Panc1 (cell line): ENCODE measurements around the gene VTN.

Experiments
- CTCF ChIP-seq: fragments of 450-650 bp; IDR thresholded peaks from 2 replicates; pipeline ENCODE4 v1.5.1; 2017; ENCODE audit warnings: mild to moderate bottlenecking
- POLR2AphosphoS5 ChIP-seq: IDR thresholded peaks from 2 replicates; pipeline ENCODE4 v1.6.1; 2012; ENCODE audit warnings: mild to moderate bottlenecking, low read depth, low read length, moderate library complexity
- SIN3A ChIP-seq: IDR thresholded peaks from 2 replicates; pipeline ENCODE4 v1.6.1; 2012; ENCODE audit warnings: low read depth, mild to moderate bottlenecking, low read length, moderate library complexity, borderline replicate concordance; ENCODE audit not compliant: insufficient read depth
- TCF7L2 ChIP-seq: IDR thresholded peaks from 2 replicates; pipeline ENCODE4 v1.6.1; 2011; ENCODE audit warnings: mild to moderate bottlenecking, low read depth, low read length, inconsistent platforms

GRCh38 chr17:28326114-28326513 is 44.0 kb downstream of the VTN start:
- TF ChIP-seq CTCF (no peak), POLR2AphosphoS5 (no peak), SIN3A (no peak), TCF7L2 (no peak)
